Spleen (tissue), 7 donors: ENCODE measurements around the gene MUC13.
A peak's percentile ranks its signal among the peaks of the same experiment; 100 is the strongest.

ENCODE experiments used
- CTCF ChIP-seq, 11 experiments: fragments of 200-600 bp in 7 of 11; fragments of 450-650 bp in 4 of 11; sonication (generic) in 4 of 11; IDR thresholded peaks in 8 of 11; conservative IDR thresholded peaks in 3 of 11; 1 replicate in 7 of 11; 2 replicates in 4 of 11; pipeline versions ENCODE4 v1.4.0 to v1.8.0; 2016 to 2021; ENCODE audit warnings: antibody characterized with exemption in 11 of 11, inconsistent platforms in 4 of 11, mild to moderate bottlenecking in 1 of 11
- POLR2A ChIP-seq, 3 donors: fragments of 450-650 bp; IDR thresholded peaks; one replicate each; pipeline ENCODE4 v1.5.1; 2017; ENCODE audit warnings: antibody characterized with exemption in 3 of 3, mild to moderate bottlenecking in 1 of 3
- POLR2AphosphoS5 ChIP-seq, 3 donors: sonication (generic); formaldehyde crosslinking; IDR thresholded peaks; one replicate each; pipeline ENCODE4 v1.5.1; 2017; ENCODE audit warnings: antibody characterized with exemption in 3 of 3
- donor health status: DM: no; HTN: no; CAD: no; lungs with moderate emphysema.
- donor health status: DM: no; HTN: no; CAD: no.
- donor health status: DM: no; HTN: no; CAD: no.

- TF ChIP-seq POLR2A (IDR thresholded peaks at IDR 0.05): no peak
- peak; percentile 46 to 77 (median 68) for TF ChIP-seq CTCF (IDR thresholded peaks at IDR 0.05 in 8 of 11, conservative IDR thresholded peaks at IDR 0.05 in 3 of 11)
- no peak for TF ChIP-seq POLR2AphosphoS5 (IDR thresholded peaks at IDR 0.05)
Observed at GRCh38 chr3:124928333-124929202, 6.0 kb downstream of the MUC13 start.
